Stimulated activated CD8-positive, alpha-beta memory T cell treated with anti-CD3 and anti-CD28 coated beads, Interleukin-7, amount 100 ng/mL, for 24 hours (primary cell): ENCODE data around the gene SCYGR2.

Experiments
- DNase-seq: peaks from one replicate; pipeline ENCODE4 v3.0.0-alpha.2; 2020; ENCODE audit warnings: low read depth

SCYGR2 gene

GRCh38 chr2:227612546-227613271 lies 14.0 kb downstream of the SCYGR2 start:
- DNase-seq: no peak

GRCh38 chr2:227613272-227613660 lies 14.6 kb downstream of the SCYGR2 start:
- no peak for DNase-seq

GRCh38 chr2:227614246-227614645 lies 15.6 kb downstream of the SCYGR2 start:
- no peak for DNase-seq

GRCh38 chr2:227614740-227615139 lies 16.0 kb downstream of the SCYGR2 start, which contains the start of gene SCYGR3:
SCYGR3 (minus strand) TSS chr2:227614840; CDS start chr2:227614840, 0 bp downstream.
- no peak for DNase-seq

- DNase-seq: no peak
These were observed 16.5 kb downstream of the SCYGR2 start for GRCh38 chr2:227615181-227615580.

GRCh38 chr2:227615906-227616305 lies 17.2 kb downstream of the SCYGR2 start:
- DNase-seq: no peak

- no peak for DNase-seq
These were observed 17.9 kb downstream of the SCYGR2 start for GRCh38 chr2:227616631-227617030.

- DNase-seq: no peak
These were observed 18.9 kb downstream of the SCYGR2 start, which contains the start of gene SCYGR4 for GRCh38 chr2:227617316-227618230. SCYGR4 (plus strand) TSS chr2:227617498; CDS start chr2:227617498, 0 bp downstream.

- no peak for DNase-seq
These were observed 24.5 kb downstream of the SCYGR2 start for GRCh38 chr2:227623226-227623625.

GRCh38 chr2:227625420-227625819 lies 26.7 kb downstream of the SCYGR2 start:
- DNase-seq: no peak

GRCh38 chr2:227626580-227627151 lies 28.0 kb downstream of the SCYGR2 start:
- no peak for DNase-seq

GRCh38 chr2:227627769-227628168 lies 29.1 kb downstream of the SCYGR2 start:
- no peak for DNase-seq

- no peak for DNase-seq
These were observed 30.7 kb downstream of the SCYGR2 start for GRCh38 chr2:227629435-227629834.

GRCh38 chr2:227630322-227630721 lies 31.6 kb downstream of the SCYGR2 start:
- DNase-seq: no peak

GRCh38 chr2:227632827-227633226 lies 34.1 kb downstream of the SCYGR2 start:
- no peak for DNase-seq

GRCh38 chr2:227634201-227634600 lies 35.5 kb downstream of the SCYGR2 start:
- no peak for DNase-seq

GRCh38 chr2:227642656-227643055 lies 44.0 kb downstream of the SCYGR2 start:
- no peak for DNase-seq

GRCh38 chr2:227643990-227644551 lies 45.4 kb downstream of the SCYGR2 start:
- DNase-seq: no peak
